ENCODE measurements around the gene SFTPD.

DNA sequence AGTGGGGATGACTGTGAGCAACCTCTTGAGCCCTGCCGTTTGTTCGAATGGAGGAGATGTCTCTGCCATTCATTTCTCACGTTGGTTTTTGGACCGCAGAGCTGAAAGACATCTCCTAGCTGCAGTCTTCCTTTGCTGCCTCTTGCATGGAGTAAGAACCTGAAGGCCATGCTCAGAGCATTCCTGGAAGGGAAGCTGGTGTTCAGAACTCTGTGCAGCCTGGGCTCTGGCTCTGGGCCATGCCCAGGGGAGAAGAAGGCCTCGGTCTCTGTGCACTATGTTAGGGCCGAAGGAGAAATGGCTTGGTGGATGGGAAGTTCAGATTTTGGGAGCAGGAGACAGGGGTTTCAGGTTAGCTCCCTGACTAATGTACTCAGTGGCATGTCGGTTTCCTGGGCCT is 22.9 kb downstream of the SFTPD start:
- TF ChIP-seq CTCF (conservative IDR thresholded peaks at IDR 0.05; ENCODE audit: low read length) (no peak), EZH2phosphoT487 (IDR thresholded peaks at IDR 0.05; ENCODE audit: borderline replicate concordance) (no peak)
